Measurements from ENCODE around the gene IL31.

Gene IL31

DNA sequence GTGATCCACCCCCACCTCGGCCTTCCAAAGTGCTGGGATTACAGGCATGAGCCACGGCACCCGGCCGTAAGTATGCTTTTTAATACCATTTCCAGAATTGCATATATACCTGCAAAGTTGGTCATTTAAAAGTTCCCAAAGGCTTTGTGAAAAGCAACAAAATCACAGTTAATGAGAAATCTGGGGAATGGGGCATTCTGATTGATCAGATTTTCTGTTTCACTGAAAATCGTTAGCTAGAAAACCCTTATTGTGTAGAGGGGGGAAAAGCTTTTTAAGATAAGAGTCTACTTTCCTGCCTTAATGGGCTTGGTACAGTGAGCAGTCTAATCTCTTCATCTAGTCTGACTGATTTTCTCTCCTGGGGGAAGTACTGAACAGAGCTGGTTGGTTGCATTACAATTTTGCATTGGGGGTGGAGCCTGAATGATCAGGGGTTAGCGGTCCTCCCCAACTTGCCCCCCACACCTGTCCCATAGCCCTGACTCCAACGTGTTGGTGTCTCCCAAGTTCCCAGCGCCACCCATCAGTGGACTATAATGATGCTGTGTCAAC lies 23.8 kb downstream of the IL31 start:
- no peak for DNase-seq

DNA sequence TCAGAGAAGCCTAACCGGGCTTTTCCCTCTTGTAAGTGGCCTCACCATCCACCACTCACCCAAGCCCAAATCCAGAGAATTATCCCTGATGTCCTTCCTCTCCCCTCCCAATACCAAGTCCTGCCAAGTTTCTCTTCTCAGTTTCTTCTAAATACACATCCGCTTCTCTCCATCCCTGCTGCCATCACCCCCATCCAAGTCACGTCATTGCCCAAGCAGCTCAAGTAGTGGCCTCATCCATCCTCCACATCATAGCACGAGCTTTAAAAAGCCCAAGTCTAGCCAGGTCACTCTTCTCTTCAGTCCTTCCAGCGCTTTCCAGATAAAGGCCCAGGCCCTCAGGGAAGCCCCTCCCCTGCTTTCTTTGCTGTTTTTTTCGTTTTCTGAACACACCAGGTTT lies 25.4 kb downstream of the IL31 start:
- DNase-seq: no peak

DNA sequence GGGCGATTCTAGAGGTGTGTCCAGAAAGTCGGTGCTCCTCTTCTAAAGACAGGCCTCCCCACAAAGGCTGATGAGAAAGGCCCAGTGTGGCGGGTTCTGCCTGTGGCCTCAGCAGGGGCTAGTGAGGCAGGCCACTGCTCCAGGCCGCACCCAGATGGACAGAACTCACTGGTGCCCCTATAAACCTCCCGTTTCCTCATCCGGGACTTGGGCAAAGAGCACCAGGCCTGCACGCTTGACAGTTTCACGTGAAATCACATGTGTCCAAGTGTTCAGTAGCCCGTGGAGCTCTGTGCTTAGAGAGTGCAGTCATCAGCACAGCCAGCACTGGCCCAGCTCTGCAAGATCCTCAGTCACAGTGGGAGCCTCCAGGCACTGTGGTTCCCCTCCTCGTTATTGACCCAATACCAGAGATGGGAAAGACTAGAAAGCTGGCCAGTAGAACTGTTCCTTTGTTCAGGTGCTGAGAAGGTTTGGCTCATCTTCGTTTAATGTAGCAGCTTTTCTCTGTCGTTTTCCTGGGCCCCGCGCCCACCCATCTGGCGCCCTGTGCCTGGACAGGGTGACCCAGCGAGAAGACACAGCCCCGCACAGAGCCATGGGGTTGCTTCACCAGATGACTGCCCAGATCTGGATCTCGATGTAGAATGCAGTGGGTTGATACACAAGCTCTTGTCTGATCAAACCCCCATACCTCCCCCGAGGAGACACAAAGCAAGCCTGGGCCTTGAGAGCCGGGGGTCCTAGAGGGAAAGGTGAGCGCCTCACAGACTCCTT lies 26.3 kb downstream of the IL31 start:
- no peak for DNase-seq

DNA sequence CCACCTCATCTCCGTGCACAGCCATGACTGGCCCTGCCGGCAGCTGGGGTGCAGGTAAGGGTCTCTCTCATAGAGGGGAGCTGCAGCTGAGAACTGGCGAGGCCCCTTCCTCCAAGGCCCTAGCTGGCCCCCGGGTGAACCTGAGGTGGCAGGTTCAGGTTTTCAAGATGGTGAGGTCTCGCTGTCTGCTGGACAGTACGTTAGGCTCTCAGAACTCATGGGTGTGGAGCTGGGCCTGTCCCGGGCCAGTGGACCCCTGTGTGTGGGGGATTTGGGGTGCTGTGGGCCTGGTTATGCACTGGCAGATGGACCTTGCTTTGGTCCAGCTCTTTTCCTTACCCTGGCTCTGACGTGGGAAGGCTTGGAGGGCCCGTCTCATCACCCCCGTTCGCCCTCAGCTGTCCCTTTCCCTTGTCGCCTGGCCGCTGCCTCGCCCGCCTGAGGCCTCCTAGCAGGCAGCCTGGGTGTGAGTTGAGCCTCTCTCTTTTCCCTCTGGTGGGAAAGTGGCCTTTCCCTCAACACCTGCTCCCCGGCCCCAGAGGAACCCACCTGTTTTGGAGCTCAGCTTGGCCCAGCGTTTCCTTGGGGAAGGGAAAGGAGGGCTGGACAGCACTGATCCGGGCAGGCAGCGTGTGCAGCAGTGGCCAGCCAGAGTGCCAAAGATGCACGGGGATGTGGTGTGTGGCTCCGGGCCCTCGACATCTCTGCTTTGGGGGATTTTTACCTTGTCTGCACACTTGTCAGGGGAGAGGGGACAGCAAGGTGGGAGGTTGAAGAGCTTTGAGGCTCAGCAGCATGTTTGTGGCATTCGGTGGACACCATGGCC lies 28.3 kb downstream of the IL31 start:
- no peak for DNase-seq

DNA sequence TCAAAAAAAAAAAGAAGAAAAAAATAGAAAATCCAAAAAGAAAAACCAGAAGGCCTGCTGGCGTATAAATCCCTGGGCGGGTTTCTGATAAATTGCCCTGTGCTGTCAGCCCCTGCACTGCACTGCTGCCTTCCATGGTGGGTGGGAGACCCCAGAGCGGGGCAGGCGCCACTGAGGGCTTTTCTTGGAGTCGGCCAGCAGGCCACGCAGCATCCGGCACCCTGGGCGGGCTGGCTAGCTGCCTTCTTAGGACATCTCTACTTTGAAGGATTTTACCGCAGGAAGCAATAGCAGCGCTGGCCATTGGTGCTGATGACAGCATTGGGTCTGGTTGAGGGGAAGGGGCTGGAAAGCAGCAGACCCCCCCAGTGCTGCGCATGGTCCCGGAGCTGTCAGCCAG lies 29.1 kb downstream of the IL31 start:
- no peak for DNase-seq

DNA sequence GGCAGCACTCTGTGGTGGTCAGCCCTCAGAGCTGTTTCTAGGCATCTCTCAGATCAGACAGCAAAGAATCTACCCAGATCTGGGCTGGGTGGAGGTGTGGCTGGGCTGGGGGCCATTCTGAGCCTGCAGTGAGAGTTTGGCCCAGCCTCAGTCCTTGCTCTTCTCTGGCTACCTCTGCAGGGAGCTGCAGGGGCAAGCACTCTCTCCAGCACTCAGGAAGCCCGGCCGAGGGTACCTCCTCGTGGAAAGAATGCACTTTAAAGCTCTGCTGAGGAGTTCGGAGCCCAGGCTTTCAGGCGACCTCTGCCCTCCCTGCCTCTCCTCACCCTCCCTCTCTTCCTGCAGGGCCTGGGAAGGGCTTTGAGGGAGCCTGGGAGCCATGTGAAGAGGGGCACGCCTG lies 31.2 kb downstream of the IL31 start:
- no peak for DNase-seq

DNA sequence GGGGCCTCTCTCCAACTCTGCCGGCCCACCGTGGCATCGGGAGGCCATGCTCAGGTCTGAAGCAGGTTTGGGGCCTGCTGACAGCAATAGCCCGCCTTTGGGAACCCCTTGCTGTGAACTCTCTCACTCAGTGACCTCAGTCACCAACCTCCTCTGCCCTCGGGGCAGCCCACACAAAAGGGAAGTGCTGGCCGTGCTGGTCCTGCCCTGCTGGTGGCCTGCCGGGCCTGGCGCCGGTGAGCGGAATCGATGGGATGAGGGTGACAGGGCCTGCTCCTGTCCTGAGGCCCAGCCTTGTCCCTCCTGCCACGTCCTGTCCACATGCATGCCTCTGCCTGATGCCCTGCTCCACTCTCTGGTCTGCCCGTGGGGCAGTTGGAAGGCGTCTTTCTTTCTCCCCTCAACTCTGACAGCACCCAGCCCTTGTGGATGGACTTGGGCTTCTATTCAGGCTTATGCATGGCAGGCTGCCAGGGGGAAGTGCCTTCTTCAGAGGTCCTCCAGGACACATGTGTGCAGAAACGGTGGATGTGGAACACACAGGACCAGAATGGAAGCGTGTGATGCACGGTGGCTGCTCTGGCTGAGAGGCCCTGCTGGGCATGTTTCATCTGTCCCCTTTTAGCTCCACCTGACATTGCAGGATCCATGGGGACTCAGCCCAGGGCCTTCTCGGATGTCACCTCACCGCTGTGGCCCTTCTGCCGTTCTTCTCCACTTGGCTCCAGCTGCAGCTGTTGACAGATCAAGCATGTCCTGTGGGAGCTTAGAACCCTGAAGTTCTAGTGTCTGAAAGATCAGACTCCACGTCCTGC lies 31.9 kb downstream of the IL31 start:
- no peak for DNase-seq

DNA sequence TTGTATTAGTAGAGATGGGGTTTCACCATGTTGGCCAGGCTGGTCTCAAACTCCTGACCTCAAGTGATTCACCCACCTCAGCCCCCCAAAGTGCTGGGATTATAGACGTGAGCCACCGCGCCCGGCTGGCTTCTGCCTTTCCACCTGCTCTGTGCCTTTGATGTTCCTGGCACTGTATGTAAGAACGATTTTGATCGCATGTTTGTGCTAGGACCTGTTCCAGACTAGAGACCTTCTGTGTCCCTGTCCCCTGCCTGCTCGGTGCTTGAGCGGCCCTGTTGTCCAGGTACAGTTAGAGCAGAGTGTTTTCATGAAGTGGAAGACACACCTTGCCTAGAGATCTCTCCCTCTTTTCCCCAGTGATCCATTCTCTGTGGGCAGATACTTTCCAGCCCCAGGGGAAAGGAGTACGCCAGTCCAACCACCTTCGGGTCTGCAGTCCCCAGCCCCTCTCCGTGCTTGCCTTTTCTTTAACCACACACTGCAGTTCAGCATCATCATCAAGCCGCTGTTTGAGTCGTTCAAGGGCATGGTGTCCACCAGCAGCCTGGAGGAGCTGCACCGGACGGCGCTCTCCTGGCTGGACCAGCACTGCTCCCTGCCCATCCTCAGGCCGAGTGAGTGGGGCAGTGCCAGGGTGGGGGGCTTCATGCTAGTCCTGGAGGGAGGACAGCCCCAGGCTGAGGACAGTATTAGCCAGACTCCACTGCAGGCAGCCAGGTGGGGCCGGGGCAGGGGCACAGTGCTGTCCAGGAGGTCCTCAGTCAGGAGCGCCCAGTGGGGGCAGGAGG lies 33.4 kb downstream of the IL31 start:
- DNase-seq: no peak

DNA sequence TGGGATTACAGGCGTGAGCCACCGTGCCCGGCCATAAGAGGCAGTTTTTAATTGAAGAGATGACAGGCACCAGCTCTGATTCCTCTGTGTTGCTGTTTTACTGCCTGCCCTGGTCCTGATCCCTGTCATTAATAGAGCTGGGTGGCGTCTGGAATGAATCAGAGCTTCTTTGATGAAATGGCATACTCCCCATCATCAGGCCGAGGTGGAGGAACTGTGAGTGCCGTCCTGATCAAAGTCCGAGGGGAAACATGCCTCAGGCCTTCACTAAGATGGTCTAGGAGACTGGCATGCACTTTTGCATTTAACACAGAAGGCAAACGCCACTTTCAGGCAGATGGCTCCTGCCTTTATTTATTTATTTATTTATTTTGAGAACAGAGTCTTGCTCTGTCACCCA lies 34.1 kb downstream of the IL31 start:
- no peak for DNase-seq

DNA sequence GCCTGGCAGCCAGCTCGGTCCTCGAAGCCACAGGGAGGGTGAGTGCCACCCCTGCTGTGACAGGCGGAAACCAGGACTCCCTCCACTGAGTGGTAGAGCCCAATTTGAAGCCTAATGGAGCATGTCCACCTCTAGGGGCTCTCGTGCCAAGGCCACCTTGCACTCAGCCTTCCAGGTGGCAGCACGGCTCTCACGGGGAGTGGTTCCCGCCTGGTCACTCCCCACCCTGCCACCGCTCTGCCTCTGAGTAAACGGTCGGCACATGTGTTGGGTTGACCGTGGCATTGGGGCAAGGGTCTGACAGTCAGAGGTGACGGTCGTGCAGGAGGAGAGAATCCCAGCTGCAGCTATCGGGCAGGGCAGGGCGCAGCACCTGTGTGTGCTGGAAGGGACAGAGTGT lies 34.8 kb downstream of the IL31 start:
- no peak for DNase-seq

DNA sequence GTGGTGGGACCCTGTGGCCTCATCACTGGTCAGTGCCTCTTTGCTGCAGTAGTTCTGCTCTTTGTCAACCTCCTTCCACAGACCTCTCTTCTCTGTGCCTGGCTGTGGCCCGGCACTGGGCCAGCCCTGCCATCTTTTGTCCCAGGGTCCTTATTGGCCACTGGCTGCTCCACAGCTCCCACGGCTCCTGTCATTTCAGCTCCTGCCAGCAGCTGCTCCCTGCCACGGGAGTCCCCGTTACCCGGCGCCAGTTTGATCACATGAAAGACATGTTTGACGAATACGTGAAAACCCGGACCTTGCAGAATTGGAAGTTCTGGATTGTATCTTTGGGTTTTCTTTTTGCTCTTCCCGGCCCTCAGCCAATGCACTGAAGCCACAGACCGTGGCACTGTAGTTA lies 35.4 kb downstream of the IL31 start:
- DNase-seq: no peak

DNA sequence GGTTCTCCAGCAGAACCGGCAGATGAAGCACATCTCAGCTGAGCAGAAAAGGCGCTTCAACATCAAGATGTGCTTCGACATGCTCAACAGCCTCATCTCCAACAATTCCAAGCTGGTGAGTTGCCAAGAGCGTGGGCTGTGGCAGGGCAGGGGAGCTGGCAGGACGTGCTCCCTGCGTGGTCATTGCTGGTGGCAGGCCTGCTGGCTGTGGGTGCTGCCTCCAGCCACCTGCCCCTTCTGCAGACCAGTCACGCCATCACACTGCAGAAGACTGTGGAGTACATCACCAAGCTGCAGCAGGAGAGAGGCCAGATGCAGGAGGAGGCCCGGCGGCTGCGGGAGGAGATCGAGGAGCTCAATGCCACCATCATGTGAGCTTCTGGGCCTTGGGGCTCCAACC lies 35.8 kb downstream of the IL31 start:
- no peak for DNase-seq

DNA sequence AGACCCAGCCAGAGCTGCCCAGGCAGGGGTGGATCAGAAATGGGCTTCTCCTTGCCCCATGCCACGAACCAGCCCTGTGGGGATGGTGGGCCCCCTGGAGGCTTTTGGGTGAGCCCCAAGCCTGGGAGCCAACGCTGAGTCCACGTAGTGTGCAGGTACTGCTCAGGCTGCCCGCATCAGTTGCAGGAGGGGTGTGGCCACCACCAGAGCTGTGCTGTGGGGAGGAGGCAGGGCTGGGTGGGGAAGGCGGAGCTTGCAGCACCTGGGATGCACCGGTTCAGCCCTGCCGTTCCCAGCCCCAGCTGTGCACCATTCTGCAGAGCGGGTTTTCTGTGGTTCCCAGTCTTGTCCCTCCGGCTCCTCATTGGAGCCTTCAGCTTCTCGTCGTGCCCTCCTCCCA lies 36.3 kb downstream of the IL31 start:
- no peak for DNase-seq

DNA sequence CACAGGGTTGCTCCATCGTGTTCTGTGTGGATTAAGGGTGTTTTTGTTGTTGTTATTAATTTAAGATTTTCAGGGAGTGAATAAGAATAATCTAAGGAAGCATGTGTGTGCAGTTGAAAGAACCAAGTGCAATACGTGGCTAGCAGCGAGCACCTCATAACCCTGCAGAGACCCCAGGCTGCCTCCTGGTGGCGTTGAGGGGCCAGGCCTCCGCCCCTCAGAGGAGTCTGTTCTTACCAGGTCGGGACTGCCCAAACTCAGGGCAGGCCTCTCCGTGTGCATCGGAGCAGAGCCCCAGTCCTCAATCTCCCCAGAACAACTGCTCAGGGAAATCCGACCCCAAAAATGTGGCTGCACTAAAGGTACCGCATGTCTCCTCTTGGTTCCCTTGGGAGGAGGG lies 36.8 kb downstream of the IL31 start:
- DNase-seq: no peak

DNA sequence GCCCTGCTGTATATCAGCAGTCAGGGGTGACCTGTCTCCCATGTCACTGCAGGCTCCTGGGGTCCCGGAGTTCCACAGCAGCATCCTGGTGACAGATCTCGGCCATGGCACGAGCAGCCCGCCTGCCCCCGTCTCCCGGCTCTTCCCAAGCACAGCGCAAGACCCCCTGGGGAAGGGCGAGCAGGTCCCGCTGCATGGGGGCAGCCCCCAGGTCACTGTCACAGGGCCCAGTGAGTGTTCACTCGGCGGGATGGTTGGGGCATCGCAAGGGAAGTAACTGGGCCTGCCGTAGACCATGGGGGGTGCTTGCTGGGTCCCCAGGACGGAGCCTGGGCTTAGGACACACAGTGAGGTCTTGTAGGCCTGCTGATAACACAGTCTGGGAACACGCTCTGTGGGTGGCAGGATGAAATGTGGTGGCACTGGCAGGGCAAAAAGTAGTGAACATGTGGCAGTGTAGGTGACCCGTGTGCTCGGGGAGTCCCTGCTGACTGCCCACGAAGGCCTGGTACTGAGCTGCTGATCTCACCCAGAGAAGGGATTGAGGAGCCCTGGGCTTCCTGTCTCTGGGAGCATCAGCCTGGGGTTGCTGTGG lies 38.5 kb downstream of the IL31 start:
- DNase-seq: no peak

DNA sequence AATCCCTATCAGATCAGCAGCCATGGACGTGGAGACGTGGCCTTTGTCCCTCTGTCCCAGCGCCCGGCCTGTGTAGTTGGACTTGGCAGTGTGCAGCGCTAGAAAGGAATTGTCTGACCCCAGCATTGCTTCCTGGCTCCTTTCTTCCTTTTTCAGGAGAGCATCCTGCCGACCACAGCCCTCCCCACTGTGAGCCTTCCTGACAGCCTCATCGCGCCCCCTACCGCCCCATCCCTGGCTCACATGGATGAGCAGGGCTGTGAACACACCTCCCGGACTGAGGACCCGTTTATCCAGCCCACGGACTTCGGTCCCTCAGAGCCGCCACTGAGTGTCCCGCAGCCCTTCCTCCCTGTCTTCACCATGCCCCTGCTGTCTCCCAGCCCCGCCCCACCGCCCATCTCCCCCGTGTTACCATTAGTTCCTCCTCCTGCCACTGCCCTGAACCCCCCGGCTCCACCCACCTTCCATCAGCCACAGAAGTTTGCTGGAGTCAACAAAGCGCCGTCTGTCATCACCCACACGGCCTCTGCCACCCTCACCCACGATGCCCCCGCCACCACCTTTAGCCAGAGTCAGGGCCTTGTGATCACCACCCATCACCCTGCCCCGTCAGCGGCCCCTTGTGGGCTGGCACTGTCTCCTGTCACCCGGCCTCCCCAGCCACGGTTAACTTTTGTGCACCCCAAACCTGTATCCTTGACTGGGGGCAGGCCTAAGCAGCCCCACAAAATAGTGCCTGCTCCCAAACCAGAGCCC lies 40.6 kb downstream of the IL31 start:
- DNase-seq: no peak

DNA sequence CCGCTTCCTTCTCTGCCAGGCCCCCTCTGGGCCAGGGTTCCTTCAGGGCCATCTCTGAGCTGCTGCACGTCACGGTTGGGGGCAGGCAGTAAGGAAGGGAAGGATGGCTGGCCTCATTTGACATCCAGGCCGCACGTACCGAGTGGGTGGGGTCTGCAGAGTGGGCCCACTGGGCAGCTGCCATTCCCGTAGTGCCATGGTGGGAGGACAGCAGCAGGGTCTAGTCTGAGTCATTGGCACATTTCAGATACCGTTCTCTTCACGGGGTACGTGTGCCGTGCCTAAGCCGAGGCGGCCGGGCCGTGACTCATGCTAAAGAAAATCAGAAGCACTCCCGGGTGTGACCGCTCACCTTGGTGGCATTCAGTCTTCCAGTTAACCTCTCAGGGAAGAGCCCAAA lies 43.9 kb downstream of the IL31 start:
- DNase-seq: no peak

DNA sequence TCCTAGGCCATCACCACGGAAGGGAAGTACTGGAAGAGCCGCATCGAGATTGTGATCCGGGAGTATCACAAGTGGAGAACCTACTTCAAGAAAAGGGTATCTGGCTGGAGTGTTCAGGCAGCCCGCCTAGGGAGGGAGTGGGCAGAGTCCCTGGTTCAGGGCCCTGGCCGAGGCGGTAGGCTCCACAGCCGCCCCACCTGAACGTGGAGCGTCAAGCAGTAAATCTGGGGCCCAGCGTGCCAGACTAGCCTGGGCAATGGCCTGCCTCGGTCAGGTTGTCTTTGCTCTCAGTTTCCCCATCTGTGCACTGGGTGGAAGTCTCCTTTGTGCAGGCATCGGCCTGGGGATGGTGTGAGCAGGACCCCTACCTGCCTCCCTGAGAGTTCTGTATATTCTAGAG lies 44.9 kb downstream of the IL31 start:
- no peak for DNase-seq

DNA sequence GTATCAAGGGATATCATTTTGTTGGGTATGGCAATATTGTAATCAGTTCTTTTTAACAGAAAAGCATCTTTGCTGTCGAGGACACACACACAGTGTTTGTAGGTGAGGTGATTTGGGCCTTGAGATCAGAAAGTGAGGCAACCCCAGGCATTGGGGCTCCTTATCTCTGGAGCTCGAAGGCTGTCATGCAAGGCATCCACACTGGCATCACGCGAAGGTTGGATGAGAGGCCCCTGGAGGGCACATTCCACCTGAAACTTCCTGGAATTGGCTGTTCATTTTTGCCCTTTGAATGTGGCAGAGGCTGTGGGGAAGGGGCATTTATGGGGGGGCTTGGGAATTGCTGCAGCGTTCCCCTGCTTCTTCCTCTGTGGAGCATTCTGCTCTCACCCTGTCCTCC lies 45.5 kb downstream of the IL31 start:
- DNase-seq: no peak

DNA sequence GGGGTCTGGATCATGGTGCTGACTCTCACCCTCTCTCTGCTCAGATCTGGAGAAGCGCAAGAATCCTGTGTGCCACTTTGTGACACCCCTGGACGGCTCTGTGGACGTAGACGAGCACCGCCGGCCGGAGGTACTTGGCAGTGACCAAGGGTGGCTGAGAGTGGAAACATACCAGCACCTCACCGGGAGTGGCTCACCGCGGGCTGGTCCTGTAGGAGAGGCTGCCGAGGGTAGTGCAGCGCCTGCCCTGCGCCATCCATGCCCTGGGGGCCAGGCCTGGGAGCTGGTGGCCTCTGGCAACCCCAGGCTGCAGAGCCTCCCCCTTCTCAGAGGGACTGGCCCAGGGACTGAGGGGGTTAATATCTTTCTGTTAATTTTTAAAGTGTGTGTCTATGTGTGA lies 46.2 kb downstream of the IL31 start:
- no peak for DNase-seq
